GM23248 (cell line): ENCODE data around the gene ABHD12. TPM values are rescaled to one million over a fixed set of nuclear protein-coding genes. Genes with fewer than 3 reads are reported as not detected.

Experiments used
- DNase-seq: peaks from one replicate; pipeline ENCODE4 v3.0.0-alpha.2; 2015
- H2AFZ ChIP-seq: fragments of 200-600 bp; sonication (generic); 2 replicates; pipeline ENCODE4 v1.6.1; 2016; ENCODE audit warnings: antibody characterized with exemption
- H3F3A ChIP-seq: fragments of 200-600 bp; sonication (generic); 2 replicates; pipeline ENCODE4 v1.6.1; 2016; ENCODE audit warnings: mild to moderate bottlenecking, antibody characterized with exemption, mixed run types; ENCODE audit not compliant: insufficient read depth
- H3K27ac ChIP-seq: fragments of 200-600 bp; sonication (generic); 2 replicates; pipeline ENCODE4 v1.5.1; 2016; ENCODE audit warnings: mild to moderate bottlenecking
- H3K27me3 ChIP-seq: fragments of 200-600 bp; sonication (generic); replicated peaks from 2 replicates; pipeline ENCODE4 v1.6.1; 2016; ENCODE audit warnings: mild to moderate bottlenecking; ENCODE audit not compliant: insufficient read depth
- H3K36me3 ChIP-seq: fragments of 200-600 bp; sonication (generic); 2 replicates; pipeline ENCODE4 v1.6.1; 2016; ENCODE audit warnings: low read depth, mild to moderate bottlenecking
- H3K4me1 ChIP-seq: fragments of 200-600 bp; sonication (generic); 2 replicates; pipeline ENCODE4 v1.6.1; 2016; ENCODE audit warnings: mild to moderate bottlenecking; ENCODE audit not compliant: insufficient read depth
- H3K4me2 ChIP-seq: fragments of 200-600 bp; sonication (generic); one replicate; pipeline ENCODE4 v1.6.1; 2016; ENCODE audit warnings: mild to moderate bottlenecking; ENCODE audit not compliant: unreplicated experiment
- H3K4me3 ChIP-seq: fragments of 200-600 bp; sonication (generic); 2 replicates; pipeline ENCODE4 v1.5.1; 2016; ENCODE audit warnings: mild to moderate bottlenecking
- H3K79me2 ChIP-seq: fragments of 200-600 bp; sonication (generic); 2 replicates; pipeline ENCODE4 v1.6.1; 2016; ENCODE audit warnings: mild to moderate bottlenecking; ENCODE audit not compliant: insufficient read depth
- H3K9ac ChIP-seq: fragments of 200-600 bp; sonication (generic); 2 replicates; pipeline ENCODE4 v1.6.1; 2016; ENCODE audit warnings: mild to moderate bottlenecking
- H3K9me2 ChIP-seq: fragments of 200-600 bp; sonication (generic); 2 replicates; pipeline ENCODE4 v1.6.1; 2016; ENCODE audit warnings: mixed run types, mild to moderate bottlenecking, moderate library complexity; ENCODE audit not compliant: insufficient read depth
- H3K9me3 ChIP-seq: fragments of 200-600 bp; sonication (generic); one replicate; pipeline ENCODE4 v1.6.1; 2017; ENCODE audit warnings: low read depth
- H4K20me1 ChIP-seq: fragments of 200-600 bp; sonication (generic); 2 replicates; pipeline ENCODE4 v1.6.0; 2016; ENCODE audit not compliant: insufficient read depth
- EZH2 ChIP-seq: fragments of 200-600 bp; sonication (generic); IDR thresholded peaks from 2 replicates; pipeline ENCODE4 v1.6.1; 2018; ENCODE audit warnings: antibody characterized with exemption, mild to moderate bottlenecking; ENCODE audit not compliant: insufficient read depth, poor library complexity, severe bottlenecking
- EZH2phosphoT487 ChIP-seq: fragments of 200-600 bp; sonication (generic); IDR thresholded peaks from 2 replicates; pipeline ENCODE4 v1.6.1; 2018; ENCODE audit warnings: antibody characterized with exemption, moderate library complexity, mild to moderate bottlenecking, low read depth; ENCODE audit not compliant: insufficient read depth
- WGBS, 2 experiments: methylation state at CpG; one replicate each; pipeline ENCODE4 v1.1.6; 2015 to 2017; ENCODE audit warnings: low lambda C conversion rate in 2 of 2, low coverage in 1 of 2; ENCODE audit errors: missing lambda C conversion rate in 2 of 2; 5-methylcytosine and 5-hydroxymethylcytosine counted together
- in situ Hi-C: fragments of 300-500 bp; cut with MboI; formaldehyde crosslinking; loops from 2 replicates; pipeline ENCODE4 v1.15.0; 2020
- polyA plus RNA-seq: library from polyadenylated mRNA; unstranded; fragments of >200 nt; fragmentation: Nextera tagmentation; extraction: Ambion mirVana; gene quantifications from 2 replicates; pipeline ENCODE4 v1.2.1, GENCODE V29; 2016
- total RNA-seq: library from RNA; depleted of rRNA; stranded (reverse); fragments of >200 nt; shearing (Covaris generic); gene quantifications from 2 replicates; pipeline ENCODE4 v1.2.3, GENCODE V29; 2014

Gene ABHD12
- total and polyA plus RNA-seq, 2 experiments from 2014 or later = 50.6 to 82.1 TPM

- Histone ChIP-seq H3K36me3 (0 out of 2 replicates have a peak, but pooled peaks cover 5% of the 10 kb centered on the region), H3F3A (peaks cover 27% of the 10 kb centered on the region), H3K9me2 (no peaks in the 10 kb centered on the region), H3K4me1 (no peaks in the 10 kb centered on the region; the same call in 1 of the 2 replicates), H3K4me3 (no peak overlapping the region), H3K79me2 (no peaks in the 10 kb centered on the region), H3K27ac (no peak overlapping the region), H3K27me3 (no peaks in the 10 kb centered on the region), H4K20me1 (no peaks in the 10 kb centered on the region), H3K9me3 (no peaks in the 10 kb centered on the region), H2AFZ (no peak overlapping the region), H3K9ac (no peak overlapping the region), H3K4me2 (no peak overlapping the region)
- TF ChIP-seq EZH2phosphoT487 = no peak
- TF ChIP-seq EZH2 = no peak
- no peak for DNase-seq
- 80 to 84% methylated on average over 9 of the region's 9 CpGs for WGBS, 2 experiments
- in situ Hi-C loops = no loop called here
Measured at GRCh38 chr20:25301357-25301920, 89.2 kb downstream of the ABHD12 start.

GRCh38 chr20:25300496-25301170 is 90.0 kb downstream of the ABHD12 start:
- no peaks in the 10 kb centered on the region for H3K9me2 ChIP-seq
- no peaks in the 10 kb centered on the region for H3K27me3 ChIP-seq
- no peak overlapping the region for H3K4me3 ChIP-seq
- WGBS, 2 experiments = 79% methylated on average over 12 to 13 of the region's 13 CpGs
- H3K36me3 ChIP-seq = 0 out of 2 replicates have a peak, but pooled peaks cover 3% of the 10 kb centered on the region
- no peaks in the 10 kb centered on the region for H3K9me3 ChIP-seq
- no peak overlapping the region; the same call in 1 of the 2 replicates for H3K27ac ChIP-seq
- DNase-seq = peak; percentile 24
- H3K4me1 ChIP-seq = no peaks in the 10 kb centered on the region; the same call in 1 of the 2 replicates
- no peak overlapping the region for H3K9ac ChIP-seq
- no peak overlapping the region for H3K4me2 ChIP-seq
- no peak overlapping the region for H2AFZ ChIP-seq
- H3F3A ChIP-seq = peaks cover 29% of the 10 kb centered on the region
- TF ChIP-seq EZH2phosphoT487 = no peak
- H4K20me1 ChIP-seq = no peaks in the 10 kb centered on the region
- in situ Hi-C loops = no loop called here
- H3K79me2 ChIP-seq = no peaks in the 10 kb centered on the region

- peak; percentile 60 for DNase-seq
- in situ Hi-C loops = loop anchor here (5.0 to 10.0 kb wide), 2 partner anchors 102 to 305 kb away; partner anchors contain the start of gene APMAP
- no peak for TF ChIP-seq EZH2phosphoT487
- no peak for TF ChIP-seq EZH2
Measured at GRCh38 chr20:25299806-25300205, 90.8 kb downstream of the ABHD12 start.

GRCh38 chr20:25297141-25297905 is 93.3 kb downstream of the ABHD12 start:
- Histone ChIP-seq H3K36me3 (no peaks in the 10 kb centered on the region), H3K9ac (no peak overlapping the region), H3K27me3 (no peaks in the 10 kb centered on the region), H3K9me2 (no peaks in the 10 kb centered on the region), H3K4me3 (no peak overlapping the region), H3K9me3 (no peaks in the 10 kb centered on the region), H3K4me2 (no peak overlapping the region), H3K27ac (peak overlapping the region; percentile 35), H3K4me1 (no peaks in the 10 kb centered on the region; the same call in 1 of the 2 replicates), H3K79me2 (no peaks in the 10 kb centered on the region), H4K20me1 (no peaks in the 10 kb centered on the region), H3F3A (peaks cover 29% of the 10 kb centered on the region), H2AFZ (no peak overlapping the region)
- no peak for DNase-seq
- TF ChIP-seq EZH2phosphoT487 (no peak), EZH2 (no peak)
- 73 to 81% methylated on average over 7 to 10 of the region's 10 CpGs for WGBS, 2 experiments
- in situ Hi-C loops = loop anchor here (5.0 to 10.0 kb wide), 2 partner anchors 105 to 303 kb away; partner anchors contain the start of gene APMAP

More at GRCh38 chr20:25299806-25300205, 90.8 kb downstream of the ABHD12 start:
- Histone ChIP-seq H3K4me3 (no peak overlapping the region), H3K4me2 (no peak overlapping the region), H4K20me1 (no peaks in the 10 kb centered on the region), H3K9me2 (no peaks in the 10 kb centered on the region), H3K27ac (peak overlapping the region; percentile 53), H2AFZ (no peak overlapping the region), H3K27me3 (no peaks in the 10 kb centered on the region), H3K79me2 (no peaks in the 10 kb centered on the region), H3K9me3 (no peaks in the 10 kb centered on the region), H3K9ac (peak overlapping the region; percentile 33; the same call in 1 of the 2 replicates), H3F3A (peaks cover 29% of the 10 kb centered on the region), H3K36me3 (no peaks in the 10 kb centered on the region), H3K4me1 (no peaks in the 10 kb centered on the region; the same call in 1 of the 2 replicates)
- WGBS, 2 experiments = 82 to 88% methylated on average over 9 of the region's 9 CpGs
